SK-N-SH treated with all-trans-retinoic acid at 6 μM for 48 hours (cell line): ENCODE measurements around the gene LINGO1.

ENCODE experiments used
- ATAC-seq: fragments of 200-7000 bp; cut with Tn5 transposase; 3 replicates; pipeline ENCODE4 v1.9.1; 2020; ENCODE audit warnings: mild to moderate bottlenecking, moderate library complexity
- ARNTL ChIP-seq: fragments of 450-650 bp; formaldehyde crosslinking; IDR thresholded peaks from 2 replicates; pipeline ENCODE4 v1.5.0; 2020; ENCODE audit warnings: low read depth, mild to moderate bottlenecking, moderate library complexity, borderline replicate concordance
- BACH2 ChIP-seq: fragments of 250-450 bp; sonication (Bioruptor Pico); IDR thresholded peaks from 2 replicates; pipeline ENCODE4 v1.9.0; 2021; ENCODE audit warnings: mild to moderate bottlenecking, borderline replicate concordance
- CSDC2 ChIP-seq: fragments of 250-450 bp; sonication (Bioruptor Pico); IDR thresholded peaks from 2 replicates; pipeline ENCODE4 v1.5.0; 2020; ENCODE audit warnings: mild to moderate bottlenecking, moderate library complexity
- ESRRG ChIP-seq: fragments of 250-450 bp; sonication (Bioruptor Pico); IDR thresholded peaks from 2 replicates; pipeline ENCODE4 v1.6.1; 2021; ENCODE audit warnings: mild to moderate bottlenecking
- GLIS3 ChIP-seq: fragments of 250-450 bp; sonication (Bioruptor Pico); IDR thresholded peaks from 2 replicates; pipeline ENCODE4 v1.5.0; 2020; ENCODE audit warnings: mild to moderate bottlenecking, moderate library complexity
- OSR1 ChIP-seq: fragments of 250-450 bp; sonication (Bioruptor Pico); IDR thresholded peaks from 2 replicates; pipeline ENCODE4 v1.8.0; 2022; ENCODE audit warnings: moderate library complexity, mild to moderate bottlenecking, inconsistent platforms
- PPARA ChIP-seq: fragments of 250-450 bp; sonication (Bioruptor Pico); IDR thresholded peaks from 2 replicates; pipeline ENCODE4 v1.5.0; 2020; ENCODE audit warnings: mild to moderate bottlenecking, borderline replicate concordance
- RARB ChIP-seq: fragments of 250-450 bp; sonication (Bioruptor Pico); IDR thresholded peaks from 2 replicates; pipeline ENCODE4 v1.8.0; 2021; ENCODE audit warnings: mild to moderate bottlenecking, moderate library complexity
- SNAI2 ChIP-seq: fragments of 250-450 bp; sonication (Bioruptor Pico); IDR thresholded peaks from 2 replicates; pipeline ENCODE4 v1.5.0; 2020; ENCODE audit warnings: mild to moderate bottlenecking, moderate library complexity
- TCF4 ChIP-seq: fragments of 250-450 bp; sonication (Bioruptor Pico); IDR thresholded peaks from 2 replicates; pipeline ENCODE4 v1.8.0; 2021; ENCODE audit warnings: mild to moderate bottlenecking, moderate library complexity, borderline replicate concordance
- TOX ChIP-seq: fragments of 250-450 bp; sonication (Bioruptor Pico); IDR thresholded peaks from 2 replicates; pipeline ENCODE4 v1.8.0; 2021; ENCODE audit warnings: mild to moderate bottlenecking, moderate library complexity, borderline replicate concordance
- TSHZ2 ChIP-seq: fragments of 250-450 bp; sonication (Bioruptor Pico); IDR thresholded peaks from 2 replicates; pipeline ENCODE4 v1.5.0; 2020; ENCODE audit warnings: mild to moderate bottlenecking, moderate library complexity
- ZC3H10 ChIP-seq: fragments of 250-450 bp; sonication (Bioruptor Pico); IDR thresholded peaks from 2 replicates; pipeline ENCODE4 v1.5.1; 2021; ENCODE audit warnings: mild to moderate bottlenecking, moderate library complexity
- ZFP3 ChIP-seq: fragments of 250-450 bp; sonication (Bioruptor Pico); IDR thresholded peaks from 2 replicates; pipeline ENCODE4 v1.5.0; 2020; ENCODE audit warnings: mild to moderate bottlenecking, moderate library complexity
- ZFP30 ChIP-seq: fragments of 450-650 bp; formaldehyde crosslinking; IDR thresholded peaks from 2 replicates; pipeline ENCODE4 v1.5.0; 2022; ENCODE audit warnings: mild to moderate bottlenecking, moderate library complexity
- ZNF565 ChIP-seq: fragments of 450-650 bp; formaldehyde crosslinking; conservative IDR thresholded peaks from 2 replicates; pipeline ENCODE4 v1.5.0; 2020; ENCODE audit warnings: low read depth, mild to moderate bottlenecking, moderate library complexity
- ZNF70 ChIP-seq: fragments of 450-650 bp; formaldehyde crosslinking; IDR thresholded peaks from 2 replicates; pipeline ENCODE4 v1.5.0; 2020; ENCODE audit warnings: mild to moderate bottlenecking, moderate library complexity
- ZNF8 ChIP-seq: fragments of 450-650 bp; formaldehyde crosslinking; IDR thresholded peaks from 2 replicates; pipeline ENCODE4 v1.5.0; 2020; ENCODE audit warnings: mild to moderate bottlenecking, moderate library complexity
- TF ChIP-seq, protein P1 (sequence below): fragments of 250-450 bp; sonication (Bioruptor Pico); IDR thresholded peaks from 2 replicates; pipeline ENCODE4 v1.5.1; 2021; ENCODE audit warnings: mild to moderate bottlenecking, moderate library complexity
- TF ChIP-seq, protein P2 (sequence below): fragments of 250-450 bp; sonication (Bioruptor Pico); IDR thresholded peaks from 2 replicates; pipeline ENCODE4 v1.5.1; 2020; ENCODE audit warnings: low read depth, mild to moderate bottlenecking, moderate library complexity
- TF ChIP-seq, protein P3 (sequence below): fragments of 250-450 bp; sonication (Bioruptor Pico); IDR thresholded peaks from 2 replicates; pipeline ENCODE4 v1.8.0; 2020; ENCODE audit warnings: mild to moderate bottlenecking, moderate library complexity, borderline replicate concordance

Gene LINGO1

DNA sequence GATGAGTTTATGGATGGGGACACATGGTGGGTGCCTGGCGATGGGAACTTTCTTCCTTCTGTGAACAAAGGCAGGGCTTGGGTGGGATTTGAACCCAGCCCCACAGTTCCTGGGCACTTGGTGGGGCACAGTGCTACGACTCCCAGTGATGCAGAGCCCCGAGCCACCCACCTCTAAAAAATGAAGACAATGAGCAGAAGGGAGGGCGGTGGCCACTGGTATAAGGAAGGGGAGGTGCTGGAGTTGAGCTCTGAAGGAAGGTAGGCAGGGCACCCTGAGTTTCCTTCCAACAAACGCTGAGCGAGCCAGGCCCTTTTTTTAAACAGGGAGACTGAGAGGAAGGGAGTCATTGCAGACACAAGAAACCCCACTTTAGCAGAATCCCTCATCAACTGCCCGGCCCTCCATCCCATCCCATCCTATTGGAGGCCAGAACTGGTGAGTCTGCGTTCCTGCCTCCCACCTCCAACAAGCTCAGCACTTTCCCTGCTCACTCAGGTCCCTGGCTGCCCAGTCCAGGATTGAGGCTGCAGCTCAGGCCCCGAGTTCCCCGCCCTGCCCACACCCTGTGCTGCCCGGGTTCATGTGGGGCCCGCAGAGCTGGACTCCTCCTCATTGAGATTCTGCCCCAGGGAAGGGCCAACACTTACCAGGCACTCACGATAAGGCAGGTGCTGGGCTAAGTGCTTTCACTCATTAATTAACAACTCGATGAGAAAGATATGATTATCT lies 57.3 kb downstream of the LINGO1 start:
- ATAC-seq: no peak
- TF ChIP-seq PPARA (no peak), GLIS3 (CRISPR knock-in tag) (no peak), ARNTL (CRISPR knock-in tag) (no peak), ZNF70 (CRISPR knock-in tag) (no peak)

- TF ChIP-seq, protein P1, sequence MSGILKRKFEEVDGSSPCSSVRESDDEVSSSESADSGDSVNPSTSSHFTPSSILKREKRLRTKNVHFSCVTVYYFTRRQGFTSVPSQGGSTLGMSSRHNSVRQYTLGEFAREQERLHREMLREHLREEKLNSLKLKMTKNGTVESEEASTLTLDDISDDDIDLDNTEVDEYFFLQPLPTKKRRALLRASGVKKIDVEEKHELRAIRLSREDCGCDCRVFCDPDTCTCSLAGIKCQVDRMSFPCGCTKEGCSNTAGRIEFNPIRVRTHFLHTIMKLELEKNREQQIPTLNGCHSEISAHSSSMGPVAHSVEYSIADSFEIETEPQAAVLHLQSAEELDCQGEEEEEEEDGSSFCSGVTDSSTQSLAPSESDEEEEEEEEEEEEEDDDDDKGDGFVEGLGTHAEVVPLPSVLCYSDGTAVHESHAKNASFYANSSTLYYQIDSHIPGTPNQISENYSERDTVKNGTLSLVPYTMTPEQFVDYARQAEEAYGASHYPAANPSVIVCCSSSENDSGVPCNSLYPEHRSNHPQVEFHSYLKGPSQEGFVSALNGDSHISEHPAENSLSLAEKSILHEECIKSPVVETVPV: no peak
- no peak for TF ChIP-seq TSHZ2 (CRISPR knock-in tag)
- no peak for TF ChIP-seq ZFP30
- TF ChIP-seq ZFP3 (CRISPR knock-in tag): no peak
- TF ChIP-seq ZC3H10 (CRISPR knock-in tag): no peak
- no peak for TF ChIP-seq CSDC2 (CRISPR knock-in tag)
- TF ChIP-seq TCF4 (CRISPR knock-in tag): no peak
- no peak for TF ChIP-seq ZNF8 (CRISPR knock-in tag)
- TF ChIP-seq, protein P2, sequence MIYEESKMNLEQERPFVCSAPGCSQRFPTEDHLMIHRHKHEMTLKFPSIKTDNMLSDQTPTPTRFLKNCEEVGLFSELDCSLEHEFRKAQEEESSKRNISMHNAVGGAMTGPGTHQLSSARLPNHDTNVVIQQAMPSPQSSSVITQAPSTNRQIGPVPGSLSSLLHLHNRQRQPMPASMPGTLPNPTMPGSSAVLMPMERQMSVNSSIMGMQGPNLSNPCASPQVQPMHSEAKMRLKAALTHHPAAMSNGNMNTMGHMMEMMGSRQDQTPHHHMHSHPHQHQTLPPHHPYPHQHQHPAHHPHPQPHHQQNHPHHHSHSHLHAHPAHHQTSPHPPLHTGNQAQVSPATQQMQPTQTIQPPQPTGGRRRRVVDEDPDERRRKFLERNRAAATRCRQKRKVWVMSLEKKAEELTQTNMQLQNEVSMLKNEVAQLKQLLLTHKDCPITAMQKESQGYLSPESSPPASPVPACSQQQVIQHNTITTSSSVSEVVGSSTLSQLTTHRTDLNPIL: no peak
- no peak for TF ChIP-seq SNAI2
- no peak for TF ChIP-seq TOX (CRISPR knock-in tag)
- TF ChIP-seq, protein P3, sequence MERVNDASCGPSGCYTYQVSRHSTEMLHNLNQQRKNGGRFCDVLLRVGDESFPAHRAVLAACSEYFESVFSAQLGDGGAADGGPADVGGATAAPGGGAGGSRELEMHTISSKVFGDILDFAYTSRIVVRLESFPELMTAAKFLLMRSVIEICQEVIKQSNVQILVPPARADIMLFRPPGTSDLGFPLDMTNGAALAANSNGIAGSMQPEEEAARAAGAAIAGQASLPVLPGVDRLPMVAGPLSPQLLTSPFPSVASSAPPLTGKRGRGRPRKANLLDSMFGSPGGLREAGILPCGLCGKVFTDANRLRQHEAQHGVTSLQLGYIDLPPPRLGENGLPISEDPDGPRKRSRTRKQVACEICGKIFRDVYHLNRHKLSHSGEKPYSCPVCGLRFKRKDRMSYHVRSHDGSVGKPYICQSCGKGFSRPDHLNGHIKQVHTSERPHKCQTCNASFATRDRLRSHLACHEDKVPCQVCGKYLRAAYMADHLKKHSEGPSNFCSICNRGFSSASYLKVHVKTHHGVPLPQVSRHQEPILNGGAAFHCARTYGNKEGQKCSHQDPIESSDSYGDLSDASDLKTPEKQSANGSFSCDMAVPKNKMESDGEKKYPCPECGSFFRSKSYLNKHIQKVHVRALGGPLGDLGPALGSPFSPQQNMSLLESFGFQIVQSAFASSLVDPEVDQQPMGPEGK: no peak
- TF ChIP-seq ZNF565 (CRISPR knock-in tag): no peak
- no peak for TF ChIP-seq ZNF70 (CRISPR knock-in tag)
- no peak for TF ChIP-seq OSR1
- TF ChIP-seq RARB (CRISPR knock-in tag): no peak
- no peak for ATAC-seq
These were observed 58.0 kb downstream of the LINGO1 start for GRCh38 chr15:77574521-77575202.

GRCh38 chr15:77573802-77574201 lies 58.9 kb downstream of the LINGO1 start:
- ATAC-seq: no peak
- no peak for TF ChIP-seq BACH2
- TF ChIP-seq, protein P2: no peak
- no peak for TF ChIP-seq TOX (CRISPR knock-in tag)
- TF ChIP-seq ZNF8 (CRISPR knock-in tag): no peak
- TF ChIP-seq ZNF70 (CRISPR knock-in tag): no peak
- no peak for TF ChIP-seq ESRRG (CRISPR knock-in tag)
- no peak for TF ChIP-seq OSR1
- TF ChIP-seq, protein P1: no peak
- TF ChIP-seq, protein P3: no peak
